Stimulated activated CD8-positive, alpha-beta memory T cell treated with anti-CD3 and anti-CD28 coated beads, Interleukin-7, amount 100 ng/mL, for 1 hour (primary cell): Measurements from ENCODE around the gene CNOT6L.
"Not testable (repeated sequence)": the region's sequence is repeated elsewhere in the genome, so short reads cannot be mapped to it uniquely, and the experiment has no call there.

Experiments used
- DNase-seq, 2 donors: peaks; one replicate each; pipeline ENCODE4 v3.0.0-alpha.2; 2020; ENCODE audit warnings: low read depth in 2 of 2

The CNOT6L gene

GRCh38 chr4:77782102-77782835, 36.9 kb downstream of the CNOT6L start:
- no peak for DNase-seq

GRCh38 chr4:77780762-77781161, 38.4 kb downstream of the CNOT6L start:
- not testable (repeated sequence) for DNase-seq

GRCh38 chr4:77777135-77777807, 41.9 kb downstream of the CNOT6L start:
- DNase-seq, result no peak

- no peak for DNase-seq
Measured at GRCh38 chr4:77776182-77777134, 42.7 kb downstream of the CNOT6L start.

GRCh38 chr4:77773101-77773500, 46.1 kb downstream of the CNOT6L start:
- DNase-seq, result no peak

GRCh38 chr4:77771566-77771965, 47.6 kb downstream of the CNOT6L start:
- DNase-seq, result no peak

- DNase-seq, result no peak
Measured at GRCh38 chr4:77765720-77766119, 53.4 kb downstream of the CNOT6L start.

- no peak for DNase-seq
Measured at GRCh38 chr4:77762531-77762930, 56.6 kb downstream of the CNOT6L start.

GRCh38 chr4:77761595-77761994, 57.6 kb downstream of the CNOT6L start:
- DNase-seq, result no peak

GRCh38 chr4:77758804-77759203, 60.4 kb downstream of the CNOT6L start:
- DNase-seq, result no peak

GRCh38 chr4:77751764-77752163, 67.4 kb downstream of the CNOT6L start:
- no peak for DNase-seq

GRCh38 chr4:77745792-77746191, 73.4 kb downstream of the CNOT6L start:
- no peak for DNase-seq

GRCh38 chr4:77742054-77742453, 77.1 kb downstream of the CNOT6L start:
- no peak for DNase-seq

- DNase-seq, result no peak
Measured at GRCh38 chr4:77740480-77740879, 78.7 kb downstream of the CNOT6L start.

GRCh38 chr4:77734928-77735327, 84.2 kb downstream of the CNOT6L start:
- DNase-seq, result no peak

GRCh38 chr4:77731656-77732055, 87.5 kb downstream of the CNOT6L start:
- no peak for DNase-seq

GRCh38 chr4:77728420-77728819, 90.7 kb downstream of the CNOT6L start:
- DNase-seq, result no peak

GRCh38 chr4:77721073-77721472, 98.1 kb downstream of the CNOT6L start:
- no peak for DNase-seq

- not testable (repeated sequence) for DNase-seq
Measured at GRCh38 chr4:77718500-77718899, 100.7 kb downstream of the CNOT6L start.

GRCh38 chr4:77715414-77716290, 103.5 kb downstream of the CNOT6L start:
- no peak for DNase-seq

- DNase-seq, result no peak
Measured at GRCh38 chr4:77714514-77714913, 104.7 kb downstream of the CNOT6L start.
